HepG2 (cell line): Measurements from ENCODE around the gene AUH. TPM values are rescaled to one million over a fixed set of nuclear protein-coding genes. Genes with fewer than 3 reads are reported as not detected.

Source experiments
- ATAC-seq: fragments of 200-7000 bp; cut with Tn5 transposase; 3 replicates; pipeline ENCODE4 v1.9.1; 2020; ENCODE audit warnings: mild to moderate bottlenecking, moderate library complexity
- BruUV-seq: library from RNA; stranded (reverse); fragments of 400-500 nt; replicated peaks from 2 replicates; lab custom pipeline; 2021; lab: Mats Ljungman, UMichigan
- CTCF ChIA-PET: fragments of 300-600 bp; formaldehyde crosslinking; extraction: SDS; loops from one replicate; lab custom pipeline; 2021; ENCODE audit warnings: low total read pairs, inconsistent platforms, low intra/inter-chr PET ratio; lab: Yijun Ruan, JAX
- POLR2A ChIA-PET: fragments of 350-600 bp; sonication (Branson Sonifier 250); formaldehyde crosslinking; loops from one replicate; lab custom pipeline; 2020; ENCODE audit warnings: antibody characterized with exemption, inconsistent platforms; lab: Yijun Ruan, JAX
- DNase-seq: peaks from one replicate; pipeline ENCODE4 v3.0.0-alpha.2; 2015; ENCODE audit warnings: low spot score
- FAIRE-seq: peaks from 3 replicates; lab custom pipeline; 2011; peaks lifted over from hg19 to GRCh38; lab: Jason Lieb, UNC
- H2AFZ ChIP-seq: one replicate; pipeline ENCODE4 v1.6.1; 2011; ENCODE audit warnings: low read length, inconsistent platforms
- H3K27ac ChIP-seq: fragments of 300-600 bp; 3 replicates; pipeline ENCODE4 v1.8.0; 2011; ENCODE audit warnings: mixed run types, mild to moderate bottlenecking, mixed read lengths, low read length, inconsistent platforms; ENCODE audit not compliant: insufficient read depth; ENCODE audit errors: extremely low read length
- H3K27me3 ChIP-seq, 2 experiments: fragments of 200-600 bp in 1 of 2; 2 replicates in 1 of 2; 3 replicates in 1 of 2; pipeline versions ENCODE4 v1.6.0 to v1.8.0; 2011; ENCODE audit warnings: low read length in 2 of 2, mild to moderate bottlenecking in 2 of 2, moderate library complexity in 2 of 2, inconsistent platforms in 1 of 2; ENCODE audit not compliant: insufficient read depth in 2 of 2, control insufficient read depth in 1 of 2
- H3K36me3 ChIP-seq, 2 experiments: fragments of 200-600 bp in 1 of 2; replicated peaks in 1 of 2; 2 replicates in 1 of 2; 3 replicates in 1 of 2; pipeline versions ENCODE4 v1.5.1 to v1.8.0; 2011; ENCODE audit warnings: low read length in 2 of 2, inconsistent platforms in 1 of 2; ENCODE audit not compliant: insufficient read depth in 2 of 2, control insufficient read depth in 1 of 2
- H3K4me1 ChIP-seq: 2 replicates; pipeline ENCODE4 v1.5.1; 2012; ENCODE audit warnings: low read length, inconsistent platforms; ENCODE audit not compliant: insufficient read depth
- H3K4me2 ChIP-seq: 2 replicates; pipeline ENCODE4 v1.6.0; 2011; ENCODE audit warnings: low read depth, low read length, inconsistent platforms
- H3K4me3 ChIP-seq, 3 experiments: fragments of 200-600 bp in 1 of 3; sonication (generic), shearing (Covaris generic) in 1 of 3; replicated peaks in 1 of 3; 2 replicates each; pipeline ENCODE4 v1.5.1; 2011 to 2016; ENCODE audit warnings: low read length in 3 of 3, inconsistent platforms in 2 of 3, low read depth in 2 of 3, mild to moderate bottlenecking in 2 of 3, control low read depth in 1 of 3, mixed read lengths in 1 of 3; ENCODE audit not compliant: insufficient read depth in 1 of 3
- H3K79me2 ChIP-seq: one replicate; pipeline ENCODE4 v1.6.1; 2011; ENCODE audit warnings: low read length, inconsistent platforms; ENCODE audit not compliant: insufficient read depth
- H3K9ac ChIP-seq: 2 replicates; pipeline ENCODE4 v1.6.0; 2011; ENCODE audit warnings: mild to moderate bottlenecking, low read depth, low read length, inconsistent platforms; ENCODE audit not compliant: insufficient read depth
- H3K9me3 ChIP-seq: 2 replicates; pipeline ENCODE4 v1.5.1; 2012; ENCODE audit warnings: mild to moderate bottlenecking, low read length
- H4K20me1 ChIP-seq: 2 replicates; pipeline ENCODE4 v1.6.0; 2011; ENCODE audit warnings: inconsistent platforms, mild to moderate bottlenecking, low read length, moderate library complexity; ENCODE audit not compliant: insufficient read depth
- AKAP8 ChIP-seq: sonication (generic); formaldehyde crosslinking; IDR thresholded peaks from 2 replicates; pipeline ENCODE4 v1.5.1; 2020; ENCODE audit warnings: mild to moderate bottlenecking, missing genetic modification reagents
- BRD4 ChIP-seq: sonication (generic); formaldehyde crosslinking; IDR thresholded peaks from 2 replicates; pipeline ENCODE4 v1.4.0; 2020; ENCODE audit warnings: missing genetic modification reagents
- CBX1 ChIP-seq: IDR thresholded peaks from one replicate; pipeline ENCODE4 v1.6.1; 2016; ENCODE audit warnings: antibody characterized with exemption, low read depth
- CREM ChIP-seq, 2 experiments: sonication (generic) in 1 of 2; formaldehyde crosslinking in 1 of 2; IDR thresholded peaks; 2 replicates each; pipeline versions ENCODE4 v1.4.0 to v1.6.1; 2016 to 2020; ENCODE audit warnings: antibody characterized with exemption in 1 of 2, mild to moderate bottlenecking in 1 of 2, missing genetic modification reagents in 1 of 2
- FOXK1 ChIP-seq: sonication (generic); formaldehyde crosslinking; IDR thresholded peaks from 2 replicates; pipeline ENCODE4 v1.4.0; 2020; ENCODE audit warnings: low read depth, missing genetic modification reagents, borderline replicate concordance
- NCOA1 ChIP-seq: sonication (generic); formaldehyde crosslinking; IDR thresholded peaks from 2 replicates; pipeline ENCODE4 v1.9.0; 2021; ENCODE audit warnings: missing genetic modification reagents
- PTBP1 ChIP-seq: fragments of 200-400 bp; formaldehyde crosslinking; IDR thresholded peaks from 2 replicates; pipeline ENCODE4 v1.6.1; 2018; ENCODE audit warnings: low read length, low read depth; ENCODE audit not compliant: poor library complexity, severe bottlenecking
- RFXANK ChIP-seq: IDR thresholded peaks from 2 replicates; pipeline ENCODE4 v1.6.1; 2016
- SALL1 ChIP-seq: sonication (generic); formaldehyde crosslinking; IDR thresholded peaks from 2 replicates; pipeline ENCODE4 v1.8.0; 2022; ENCODE audit warnings: mild to moderate bottlenecking, missing genetic modification reagents
- SIN3A ChIP-seq: IDR thresholded peaks from 2 replicates; pipeline ENCODE4 v1.6.1; 2011; ENCODE audit warnings: low read depth, mild to moderate bottlenecking, control low read depth, low read length, borderline replicate concordance
- ZNF20 ChIP-seq: sonication (generic); formaldehyde crosslinking; IDR thresholded peaks from 2 replicates; pipeline ENCODE4 v1.4.0; 2020; ENCODE audit warnings: mild to moderate bottlenecking, moderate library complexity, missing genetic modification reagents
- ZNF468 ChIP-seq: sonication (generic); formaldehyde crosslinking; IDR thresholded peaks from 2 replicates; pipeline ENCODE4 v1.8.0; 2022; ENCODE audit warnings: mild to moderate bottlenecking, moderate library complexity, missing genetic modification reagents
- ZNF746 ChIP-seq: sonication (generic); formaldehyde crosslinking; IDR thresholded peaks from 2 replicates; pipeline ENCODE4 v1.8.0; 2022; ENCODE audit warnings: mild to moderate bottlenecking, missing genetic modification reagents
- ZNF788 ChIP-seq: sonication (generic); formaldehyde crosslinking; IDR thresholded peaks from 2 replicates; pipeline ENCODE4 v1.5.0; 2020; ENCODE audit warnings: mild to moderate bottlenecking, missing genetic modification reagents, borderline replicate concordance
- ZSCAN20 ChIP-seq: sonication (generic); formaldehyde crosslinking; IDR thresholded peaks from 2 replicates; pipeline ENCODE4 v1.4.0; 2020; ENCODE audit warnings: missing genetic modification reagents, mild to moderate bottlenecking, borderline replicate concordance
- WGBS: methylation state at CpG from one replicate; pipeline ENCODE4 v1.1.6; 2017; ENCODE audit warnings: low lambda C conversion rate; 5-methylcytosine and 5-hydroxymethylcytosine counted together
- in situ Hi-C: cut with HindIII; loops from 2 replicates; pipeline ENCODE4 v1.10.0; 2017; ENCODE audit warnings: low pct_unique_long_range_greater_than_20kb; ENCODE audit not compliant: extremely low pct_ligation_motif_present
- intact Hi-C: fragments of 100-400 bp; cut with micrococcal nuclease; formaldehyde crosslinking; loops from one replicate; pipeline ENCODE4 v1.10.0; 2022; ENCODE audit not compliant: unreplicated experiment
- polyA plus RNA-seq, 8 experiments: library from polyadenylated mRNA; depleted of rRNA in 3 of 8; stranded (reverse) in 7 of 8; unstranded in 1 of 8; fragments of >200 nt; fragmentation: Illumina TruSeq in 4 of 8; extraction: Trizol in 4 of 8; gene quantifications; 2 replicates each; pipeline versions ENCODE4 v1.2.1 to v1.2.3, GENCODE V29; 2011 to 2016; ENCODE audit warnings: low read depth in 4 of 8, missing spikeins in 1 of 8, mixed read lengths in 1 of 8; ENCODE audit not compliant: insufficient read depth in 1 of 8
- total RNA-seq, 5 experiments: library from RNA; depleted of rRNA; stranded (reverse); fragments of >200 nt; fragmentation: Illumina TruSeq; extraction: Trizol; gene quantifications; 2 replicates each; pipeline ENCODE4 v1.2.3, GENCODE V29; 2016; ENCODE audit warnings: low read depth in 1 of 5
- TF ChIP-seq, protein P1 (sequence below): sonication (generic); formaldehyde crosslinking; IDR thresholded peaks from 2 replicates; pipeline ENCODE4 v1.9.0; 2021; ENCODE audit warnings: mild to moderate bottlenecking, missing genetic modification reagents
- TF ChIP-seq, protein P2 (sequence below): sonication (generic); formaldehyde crosslinking; IDR thresholded peaks from 2 replicates; pipeline ENCODE4 v1.9.0; 2021; ENCODE audit warnings: missing genetic modification reagents, borderline replicate concordance

AUH gene
- total and polyA plus RNA-seq, 2 of the 13 experiments (the other 11 are each of a cell fraction or from before 2014, with no cell fraction given), result 25.8 to 31.9 TPM

- TF ChIP-seq, protein P1, sequence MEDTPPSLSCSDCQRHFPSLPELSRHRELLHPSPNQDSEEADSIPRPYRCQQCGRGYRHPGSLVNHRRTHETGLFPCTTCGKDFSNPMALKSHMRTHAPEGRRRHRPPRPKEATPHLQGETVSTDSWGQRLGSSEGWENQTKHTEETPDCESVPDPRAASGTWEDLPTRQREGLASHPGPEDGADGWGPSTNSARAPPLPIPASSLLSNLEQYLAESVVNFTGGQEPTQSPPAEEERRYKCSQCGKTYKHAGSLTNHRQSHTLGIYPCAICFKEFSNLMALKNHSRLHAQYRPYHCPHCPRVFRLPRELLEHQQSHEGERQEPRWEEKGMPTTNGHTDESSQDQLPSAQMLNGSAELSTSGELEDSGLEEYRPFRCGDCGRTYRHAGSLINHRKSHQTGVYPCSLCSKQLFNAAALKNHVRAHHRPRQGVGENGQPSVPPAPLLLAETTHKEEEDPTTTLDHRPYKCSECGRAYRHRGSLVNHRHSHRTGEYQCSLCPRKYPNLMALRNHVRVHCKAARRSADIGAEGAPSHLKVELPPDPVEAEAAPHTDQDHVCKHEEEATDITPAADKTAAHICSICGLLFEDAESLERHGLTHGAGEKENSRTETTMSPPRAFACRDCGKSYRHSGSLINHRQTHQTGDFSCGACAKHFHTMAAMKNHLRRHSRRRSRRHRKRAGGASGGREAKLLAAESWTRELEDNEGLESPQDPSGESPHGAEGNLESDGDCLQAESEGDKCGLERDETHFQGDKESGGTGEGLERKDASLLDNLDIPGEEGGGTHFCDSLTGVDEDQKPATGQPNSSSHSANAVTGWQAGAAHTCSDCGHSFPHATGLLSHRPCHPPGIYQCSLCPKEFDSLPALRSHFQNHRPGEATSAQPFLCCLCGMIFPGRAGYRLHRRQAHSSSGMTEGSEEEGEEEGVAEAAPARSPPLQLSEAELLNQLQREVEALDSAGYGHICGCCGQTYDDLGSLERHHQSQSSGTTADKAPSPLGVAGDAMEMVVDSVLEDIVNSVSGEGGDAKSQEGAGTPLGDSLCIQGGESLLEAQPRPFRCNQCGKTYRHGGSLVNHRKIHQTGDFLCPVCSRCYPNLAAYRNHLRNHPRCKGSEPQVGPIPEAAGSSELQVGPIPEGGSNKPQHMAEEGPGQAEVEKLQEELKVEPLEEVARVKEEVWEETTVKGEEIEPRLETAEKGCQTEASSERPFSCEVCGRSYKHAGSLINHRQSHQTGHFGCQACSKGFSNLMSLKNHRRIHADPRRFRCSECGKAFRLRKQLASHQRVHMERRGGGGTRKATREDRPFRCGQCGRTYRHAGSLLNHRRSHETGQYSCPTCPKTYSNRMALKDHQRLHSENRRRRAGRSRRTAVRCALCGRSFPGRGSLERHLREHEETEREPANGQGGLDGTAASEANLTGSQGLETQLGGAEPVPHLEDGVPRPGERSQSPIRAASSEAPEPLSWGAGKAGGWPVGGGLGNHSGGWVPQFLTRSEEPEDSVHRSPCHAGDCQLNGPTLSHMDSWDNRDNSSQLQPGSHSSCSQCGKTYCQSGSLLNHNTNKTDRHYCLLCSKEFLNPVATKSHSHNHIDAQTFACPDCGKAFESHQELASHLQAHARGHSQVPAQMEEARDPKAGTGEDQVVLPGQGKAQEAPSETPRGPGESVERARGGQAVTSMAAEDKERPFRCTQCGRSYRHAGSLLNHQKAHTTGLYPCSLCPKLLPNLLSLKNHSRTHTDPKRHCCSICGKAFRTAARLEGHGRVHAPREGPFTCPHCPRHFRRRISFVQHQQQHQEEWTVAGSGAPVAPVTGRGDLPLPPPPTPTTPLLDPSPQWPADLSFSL (CRISPR knock-in tag), result no peak
- TF ChIP-seq ZNF788 (CRISPR knock-in tag) (no peak), RFXANK (CRISPR knock-in tag) (no peak), SIN3A (no peak), BRD4 (no peak)
- TF ChIP-seq, all 625 proteins: peak for 0
These were observed 106.4 kb downstream of the AUH start (continued) for GRCh38 chr9:91255327-91255726.

GRCh38 chr9:91253488-91253887 is 108.2 kb downstream of the AUH start:
- H4K20me1 ChIP-seq, result no peaks in the 10 kb centered on the region
- H3K27me3 ChIP-seq, result no peaks in the 10 kb centered on the region
- no peaks in the 10 kb centered on the region for H3K9me3 ChIP-seq
- peak; percentile 7 for DNase-seq
- H3K79me2 ChIP-seq, result no peaks in the 10 kb centered on the region
- no TSS peak for BruUV-seq
- no peak overlapping the region for H2AFZ ChIP-seq
- intact Hi-C loops, result no loop called here
- TF ChIP-seq CREM (IDR thresholded peaks at IDR 0.05) (no peak), CREM (CRISPR knock-in tag; IDR thresholded peaks at IDR 0.05) (no peak), PTBP1 (no peak), ZNF468 (CRISPR knock-in tag) (no peak), ZSCAN20 (CRISPR knock-in tag) (no peak), ZNF746 (CRISPR knock-in tag) (no peak), SALL1 (no peak), NCOA1 (CRISPR knock-in tag) (no peak), CBX1 (no peak), AKAP8 (CRISPR knock-in tag) (no peak), ZNF20 (CRISPR knock-in tag) (no peak), FOXK1 (no peak)
- TF ChIP-seq, protein P2, sequence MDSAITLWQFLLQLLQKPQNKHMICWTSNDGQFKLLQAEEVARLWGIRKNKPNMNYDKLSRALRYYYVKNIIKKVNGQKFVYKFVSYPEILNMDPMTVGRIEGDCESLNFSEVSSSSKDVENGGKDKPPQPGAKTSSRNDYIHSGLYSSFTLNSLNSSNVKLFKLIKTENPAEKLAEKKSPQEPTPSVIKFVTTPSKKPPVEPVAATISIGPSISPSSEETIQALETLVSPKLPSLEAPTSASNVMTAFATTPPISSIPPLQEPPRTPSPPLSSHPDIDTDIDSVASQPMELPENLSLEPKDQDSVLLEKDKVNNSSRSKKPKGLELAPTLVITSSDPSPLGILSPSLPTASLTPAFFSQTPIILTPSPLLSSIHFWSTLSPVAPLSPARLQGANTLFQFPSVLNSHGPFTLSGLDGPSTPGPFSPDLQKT (CRISPR knock-in tag), result no peak
- TF ChIP-seq, all 625 proteins: peak for 0
- in situ Hi-C loops, result no loop called here
- WGBS, result 53% methylated on average over 1 of the region's 1 CpG
- ChIA-PET CTCF (no interaction called here), POLR2A (no interaction called here)
- FAIRE-seq, result no peak
- Histone ChIP-seq H3K4me3 (no peak overlapping the region), H3K4me1 (0 out of 2 replicates have a peak, but pooled peaks cover 8% of the 10 kb centered on the region), H3K27ac (no peak overlapping the region), H3K36me3 (peaks cover 0 to 5% of the 10 kb centered on the region in 2 experiments; a peak in 1 of 5 replicates), H3K4me2 (no peak overlapping the region), H3K9ac (no peak overlapping the region)
- no peak for ATAC-seq
